ENCODE data around the gene TNNI3K. TPM values are rescaled to one million over a fixed set of nuclear protein-coding genes. Genes with fewer than 3 reads are reported as not detected.

TNNI3K gene
- total and polyA plus RNA-seq, 10 of the 15 experiments (the other 5 are each of a cell fraction or from before 2014, with no cell fraction given): 0.14 to 1.6 (median 0.44) TPM; not detected in 4

DNA sequence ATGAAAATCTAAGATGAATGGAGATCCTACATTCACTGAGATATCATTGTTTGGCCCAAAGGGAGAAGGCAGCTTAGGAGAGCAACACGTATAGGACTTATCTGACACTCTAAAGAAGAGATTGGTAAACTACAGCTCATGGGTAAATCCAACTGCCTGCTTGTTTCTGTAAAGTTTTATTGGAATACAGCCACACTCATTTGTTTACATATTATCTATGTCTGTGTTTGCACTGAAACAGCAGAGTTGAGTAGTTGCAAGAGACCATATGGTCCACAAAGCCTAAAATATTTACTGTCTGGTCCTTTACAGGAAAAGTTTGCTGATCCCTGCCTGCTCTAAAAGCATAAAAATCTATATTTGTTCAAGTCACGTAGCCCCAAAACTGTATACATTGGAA, 291.5 kb downstream of the TNNI3K start:
- SMC1A ChIA-PET (ENCODE audit: uncharacterized antibody, unreplicated experiment): interaction anchor here (1.2 kb wide), 1 partner anchor 32 kb away, joined by 3 read pairs; no protein-coding TSS in a partner anchor

More for the DNA sequence above, 291.5 kb downstream of the TNNI3K start:
- Histone ChIP-seq H3K9ac (ENCODE audit: control insufficient read depth, insufficient read depth, low read length) (no peak overlapping the region), H3K27ac (ENCODE audit: control insufficient read depth, insufficient read depth) (no peak overlapping the region), H3K9me3 (replicated peaks; ENCODE audit: control insufficient read depth, insufficient read depth, low read length) (no peaks in the 10 kb centered on the region), H3K4me2 (ENCODE audit: control insufficient read depth, insufficient read depth) (no peak overlapping the region), H3K4me1 (ENCODE audit: control insufficient read depth, insufficient read depth, low read length) (no peaks in the 10 kb centered on the region), H3K27me3 (replicated peaks in 1 of 2; ENCODE audit: control insufficient read depth in 2 of 2, insufficient read depth in 2 of 2, low read length in 1 of 2) (peaks cover 0 to 3% of the 10 kb centered on the region in 2 experiments; a peak in 1 of 4 replicates), H3K79me2 (ENCODE audit: control insufficient read depth, insufficient read depth, low read length) (no peaks in the 10 kb centered on the region), H3K36me3 (ENCODE audit: control insufficient read depth in 2 of 2, insufficient read depth in 2 of 2, low read length in 1 of 2) (no peaks in the 10 kb centered on the region), H2AFZ (ENCODE audit: control insufficient read depth, low read depth, low read length) (no peak overlapping the region), H4K20me1 (ENCODE audit: control insufficient read depth, insufficient read depth) (no peaks in the 10 kb centered on the region), H3K4me3 (no peak overlapping the region)
- CTCF ChIA-PET: interaction anchor here (0.5 to 2.5 kb wide), 2 partner anchors 9 to 51 kb away, joined by 3 to 8 read pairs; no protein-coding TSS in a partner anchor
- DNase-seq (ENCODE audit: low read depth, low spot score) (no peak), ATAC-seq (no peak), FAIRE-seq (no peak)
- no TSS peak for BruUV-seq (replicated peaks)
- in situ Hi-C loops (cut with MboI) (no loop called here), intact Hi-C loops (cut with micrococcal nuclease; ENCODE audit: unreplicated experiment) (no loop called here)
- 2% methylated on average over 2 of the region's 2 CpGs for whole genome bisulfite sequencing (ENCODE audit: insufficient coverage, insufficient replicate concordance, low lambda C conversion rate, missing lambda C conversion rate)
- POLR2A ChIA-PET: no interaction called here
- RAD21 ChIA-PET (ENCODE audit: unreplicated experiment): no interaction called here
- no peak for TF ChIP-seq BMI1 (IDR thresholded peaks at IDR 0.05; ENCODE audit: borderline replicate concordance)
- TF ChIP-seq ESRRA (IDR thresholded peaks at IDR 0.05; ENCODE audit: low read length): no peak
- TF ChIP-seq USF2 (IDR thresholded peaks at IDR 0.05; ENCODE audit: borderline replicate concordance, low read depth, low read length): no peak
- TF ChIP-seq BHLHE40 (IDR thresholded peaks at IDR 0.05; ENCODE audit: borderline replicate concordance in 1 of 2, low read depth in 2 of 2, low read length in 1 of 2): no peak
- no peak for TF ChIP-seq SPI1 (IDR thresholded peaks at IDR 0.05; ENCODE audit: borderline replicate concordance, insufficient read depth, low read depth, low read length)
- no peak for TF ChIP-seq NRF1 (conservative IDR thresholded peaks at IDR 0.05; ENCODE audit: low read depth, low read length)
- no peak for TF ChIP-seq ZNF384 (IDR thresholded peaks at IDR 0.05; ENCODE audit: borderline replicate concordance, low read depth, low read length)
- no peak for TF ChIP-seq RFX5 (IDR thresholded peaks at IDR 0.05; ENCODE audit: low read depth, low read length)
- TF ChIP-seq NR2C2 (IDR thresholded peaks at IDR 0.05; ENCODE audit: borderline replicate concordance, control insufficient read depth, insufficient read length, low read depth): no peak
- TF ChIP-seq LARP7 (IDR thresholded peaks at IDR 0.05): no peak
- no peak for TF ChIP-seq YY1 (IDR thresholded peaks at IDR 0.05; ENCODE audit: low read depth, low read length)
- TF ChIP-seq EGR1 (IDR thresholded peaks at IDR 0.05; ENCODE audit: borderline replicate concordance in 1 of 2, low read depth in 2 of 2, low read length in 2 of 2): no peak
- TF ChIP-seq MEF2B (IDR thresholded peaks at IDR 0.05; ENCODE audit: partially characterized antibody, poor library complexity, severe bottlenecking): no peak
- TF ChIP-seq, protein P1, sequence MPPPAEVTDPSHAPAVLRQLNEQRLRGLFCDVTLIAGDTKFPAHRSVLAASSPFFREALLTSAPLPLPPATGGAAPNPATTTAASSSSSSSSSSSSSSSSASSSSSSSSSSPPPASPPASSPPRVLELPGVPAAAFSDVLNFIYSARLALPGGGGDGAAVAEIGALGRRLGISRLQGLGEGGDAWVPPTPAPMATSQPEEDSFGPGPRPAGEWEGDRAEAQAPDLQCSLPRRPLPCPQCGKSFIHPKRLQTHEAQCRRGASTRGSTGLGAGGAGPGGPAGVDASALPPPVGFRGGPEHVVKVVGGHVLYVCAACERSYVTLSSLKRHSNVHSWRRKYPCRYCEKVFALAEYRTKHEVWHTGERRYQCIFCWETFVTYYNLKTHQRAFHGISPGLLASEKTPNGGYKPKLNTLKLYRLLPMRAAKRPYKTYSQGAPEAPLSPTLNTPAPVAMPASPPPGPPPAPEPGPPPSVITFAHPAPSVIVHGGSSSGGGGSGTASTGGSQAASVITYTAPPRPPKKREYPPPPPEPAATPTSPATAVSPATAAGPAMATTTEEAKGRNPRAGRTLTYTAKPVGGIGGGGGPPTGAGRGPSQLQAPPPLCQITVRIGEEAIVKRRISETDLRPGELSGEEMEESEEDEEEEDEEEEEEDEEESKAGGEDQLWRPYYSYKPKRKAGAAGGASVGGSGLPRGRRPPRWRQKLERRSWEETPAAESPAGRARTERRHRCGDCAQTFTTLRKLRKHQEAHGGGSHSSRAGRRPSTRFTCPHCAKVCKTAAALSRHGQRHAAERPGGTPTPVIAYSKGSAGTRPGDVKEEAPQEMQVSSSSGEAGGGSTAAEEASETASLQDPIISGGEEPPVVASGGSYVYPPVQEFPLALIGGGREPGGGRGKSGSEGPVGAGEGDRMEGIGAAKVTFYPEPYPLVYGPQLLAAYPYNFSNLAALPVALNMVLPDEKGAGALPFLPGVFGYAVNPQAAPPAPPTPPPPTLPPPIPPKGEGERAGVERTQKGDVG (CRISPR knock-in tag; IDR thresholded peaks at IDR 0.05): no peak
- TF ChIP-seq NBN (IDR thresholded peaks at IDR 0.05): no peak
- TF ChIP-seq, protein P2, sequence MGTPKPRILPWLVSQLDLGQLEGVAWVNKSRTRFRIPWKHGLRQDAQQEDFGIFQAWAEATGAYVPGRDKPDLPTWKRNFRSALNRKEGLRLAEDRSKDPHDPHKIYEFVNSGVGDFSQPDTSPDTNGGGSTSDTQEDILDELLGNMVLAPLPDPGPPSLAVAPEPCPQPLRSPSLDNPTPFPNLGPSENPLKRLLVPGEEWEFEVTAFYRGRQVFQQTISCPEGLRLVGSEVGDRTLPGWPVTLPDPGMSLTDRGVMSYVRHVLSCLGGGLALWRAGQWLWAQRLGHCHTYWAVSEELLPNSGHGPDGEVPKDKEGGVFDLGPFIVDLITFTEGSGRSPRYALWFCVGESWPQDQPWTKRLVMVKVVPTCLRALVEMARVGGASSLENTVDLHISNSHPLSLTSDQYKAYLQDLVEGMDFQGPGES (IDR thresholded peaks at IDR 0.05): no peak
- no peak for TF ChIP-seq IKZF1 (conservative IDR thresholded peaks at IDR 0.05)
- no peak for TF ChIP-seq CHD2 (IDR thresholded peaks at IDR 0.05; ENCODE audit: borderline replicate concordance, low read depth, low read length)

Measured in GM12878 (cell line).